ENCODE results near the gene MIGA2.

The MIGA2 gene, protein sequence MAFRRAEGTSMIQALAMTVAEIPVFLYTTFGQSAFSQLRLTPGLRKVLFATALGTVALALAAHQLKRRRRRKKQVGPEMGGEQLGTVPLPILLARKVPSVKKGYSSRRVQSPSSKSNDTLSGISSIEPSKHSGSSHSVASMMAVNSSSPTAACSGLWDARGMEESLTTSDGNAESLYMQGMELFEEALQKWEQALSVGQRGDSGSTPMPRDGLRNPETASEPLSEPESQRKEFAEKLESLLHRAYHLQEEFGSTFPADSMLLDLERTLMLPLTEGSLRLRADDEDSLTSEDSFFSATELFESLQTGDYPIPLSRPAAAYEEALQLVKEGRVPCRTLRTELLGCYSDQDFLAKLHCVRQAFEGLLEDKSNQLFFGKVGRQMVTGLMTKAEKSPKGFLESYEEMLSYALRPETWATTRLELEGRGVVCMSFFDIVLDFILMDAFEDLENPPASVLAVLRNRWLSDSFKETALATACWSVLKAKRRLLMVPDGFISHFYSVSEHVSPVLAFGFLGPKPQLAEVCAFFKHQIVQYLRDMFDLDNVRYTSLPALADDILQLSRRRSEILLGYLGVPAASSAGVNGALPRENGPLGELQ

DNA sequence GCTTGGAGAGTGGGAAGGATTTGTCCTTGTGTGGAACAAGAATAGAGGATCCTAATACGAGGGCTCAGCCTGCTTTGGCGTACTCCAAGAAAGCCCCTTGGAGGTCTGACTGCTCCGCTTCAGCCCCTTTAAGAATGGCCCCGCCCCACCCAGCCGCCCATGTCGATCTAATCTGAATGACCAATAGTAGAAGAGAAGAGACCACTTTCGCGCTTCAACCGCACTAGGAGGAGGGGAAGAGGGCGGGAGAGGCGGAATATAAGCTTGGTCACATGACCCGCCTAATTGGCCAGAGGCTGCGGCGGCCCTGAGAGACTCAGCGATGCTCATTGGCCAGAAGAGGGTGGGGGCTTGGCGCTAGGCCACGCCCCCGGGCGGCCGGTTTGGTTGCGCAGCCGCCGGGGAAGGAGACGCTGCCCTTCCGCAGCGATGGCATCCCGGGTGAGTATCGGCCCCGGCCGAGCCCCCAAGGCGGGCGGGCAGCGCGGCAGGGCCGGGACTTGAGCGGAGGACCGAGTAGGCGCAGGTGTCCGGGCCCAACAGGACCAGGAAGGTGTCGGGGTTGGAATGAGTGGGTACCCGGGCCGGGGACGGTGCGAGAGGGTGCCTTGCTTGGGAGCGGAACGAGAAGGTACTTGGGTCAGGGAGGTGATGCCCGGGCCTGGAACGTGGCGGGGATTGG, at the start of gene MIGA2:
TSS of gene MIGA2 (plus strand) at position 386 of the 682 bp plus-strand sequence. CDS start 3,969 bp downstream, outside the sequence.
- DNase-seq (ENCODE audit: low read depth, low spot score) = peak; percentile 96
- H3K4me3 ChIP-seq = peak within 1 kb of the TSS; percentile 99
- peak within 1 kb of the TSS; percentile 86; the same call in 1 of the 2 replicates for H3K27ac ChIP-seq
- peak within 1 kb of the TSS; percentile 84 for H3K9ac ChIP-seq (ENCODE audit: insufficient read length)
- H3K9me3 ChIP-seq (ENCODE audit: low read depth, low read length) = no peaks in the 10 kb centered on the region
- no peaks in the 10 kb centered on the region; the same call in 1 of the 2 replicates for H3K36me3 ChIP-seq (ENCODE audit: insufficient read depth, low read length)
- no peak for TF ChIP-seq FOXP2 (optimal IDR thresholded peaks at IDR 0.05; ENCODE audit: control extremely low read depth, extremely low read length, insufficient read depth)
- no peak for TF ChIP-seq EZH2 (IDR thresholded peaks at IDR 0.05)
- TF ChIP-seq POLR2AphosphoS5 (IDR thresholded peaks at IDR 0.05; ENCODE audit: borderline replicate concordance, low read depth, low read length) = peak; percentile 80; the same call in 1 of the 2 replicates

DNA sequence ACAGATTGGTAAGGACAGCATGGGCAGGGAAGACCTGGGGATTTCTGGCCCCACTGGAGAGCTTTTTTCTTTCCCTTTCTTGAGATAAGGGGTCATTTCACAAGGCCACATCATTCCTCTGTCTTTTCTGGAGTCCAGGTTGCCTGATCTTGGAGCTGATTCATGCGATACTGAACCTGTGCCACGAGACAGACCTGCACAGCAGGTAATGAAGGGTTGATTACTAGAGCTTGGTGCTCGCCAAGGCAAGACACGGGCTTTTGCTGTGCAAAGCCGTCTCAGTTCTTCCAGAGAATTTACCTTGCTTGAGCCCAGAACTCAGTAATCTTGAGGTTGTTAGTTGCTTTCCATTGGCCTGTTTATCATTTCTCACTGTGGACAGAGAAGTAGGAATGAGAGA, 49.8 kb upstream of the MIGA2 start:
- Histone ChIP-seq H3K4me3 (no peak overlapping the region), H3K9ac (ENCODE audit: insufficient read length) (no peak overlapping the region), H3K36me3 (ENCODE audit: insufficient read depth, low read length) (peaks cover 82% of the 10 kb centered on the region), H3K9me3 (ENCODE audit: low read depth, low read length) (no peaks in the 10 kb centered on the region), H3K27ac (no peak overlapping the region)
- TF ChIP-seq POLR2AphosphoS5 (IDR thresholded peaks at IDR 0.05; ENCODE audit: borderline replicate concordance, low read depth, low read length) = no peak
- TF ChIP-seq FOXP2 (optimal IDR thresholded peaks at IDR 0.05; ENCODE audit: control extremely low read depth, extremely low read length, insufficient read depth) = no peak
- no peak for TF ChIP-seq EZH2 (IDR thresholded peaks at IDR 0.05)
- DNase-seq (ENCODE audit: low read depth, low spot score) = no peak

DNA sequence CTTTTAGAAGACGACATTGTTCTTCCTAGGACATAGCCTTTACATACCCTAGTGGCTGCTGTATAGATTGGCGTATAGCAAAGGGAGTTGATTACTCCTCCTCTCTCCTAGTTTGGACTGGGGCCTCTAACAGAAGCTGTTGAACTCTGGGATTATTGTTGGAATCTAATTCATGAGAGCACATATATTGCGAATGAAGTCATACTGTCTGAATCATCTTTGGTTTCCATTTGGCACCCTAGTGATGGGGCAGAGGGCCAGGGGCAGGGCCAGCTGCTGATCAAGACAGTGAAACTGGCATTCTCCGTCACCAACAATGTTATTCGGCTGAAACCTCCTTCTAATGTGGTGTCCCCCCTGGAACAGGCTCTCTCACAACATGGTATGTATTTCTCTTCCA, 48.6 kb upstream of the MIGA2 start:
- Histone ChIP-seq H3K9me3 (ENCODE audit: low read depth, low read length) (no peaks in the 10 kb centered on the region), H3K36me3 (ENCODE audit: insufficient read depth, low read length) (peaks cover 79% of the 10 kb centered on the region), H3K4me3 (no peak overlapping the region), H3K9ac (ENCODE audit: insufficient read length) (no peak overlapping the region), H3K27ac (no peak overlapping the region)
- no peak for DNase-seq (ENCODE audit: low read depth, low spot score)
- TF ChIP-seq POLR2AphosphoS5 (IDR thresholded peaks at IDR 0.05; ENCODE audit: borderline replicate concordance, low read depth, low read length) (no peak), FOXP2 (optimal IDR thresholded peaks at IDR 0.05; ENCODE audit: control extremely low read depth, extremely low read length, insufficient read depth) (no peak), EZH2 (IDR thresholded peaks at IDR 0.05) (no peak)

DNA sequence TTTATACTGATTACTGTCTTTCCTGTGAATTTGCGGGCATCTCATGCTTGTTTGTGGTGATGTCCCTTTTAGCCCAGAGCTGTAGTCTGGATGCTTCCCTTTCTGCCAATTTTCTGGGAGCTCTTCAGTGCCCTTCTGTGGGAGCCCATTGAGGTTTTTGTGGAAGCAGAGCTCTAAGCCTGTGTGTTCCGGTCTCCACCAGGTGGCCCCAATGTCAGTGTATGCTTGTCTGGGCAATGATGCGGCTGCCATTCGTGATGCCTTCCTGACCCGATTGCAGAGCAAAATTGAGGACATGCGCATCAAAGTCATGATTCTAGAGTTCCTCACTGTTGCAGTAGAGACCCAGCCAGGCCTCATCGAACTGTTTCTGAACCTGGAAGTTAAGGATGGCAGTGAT, 43.4 kb upstream of the MIGA2 start:
- Histone ChIP-seq H3K9ac (ENCODE audit: insufficient read length) (no peak overlapping the region), H3K27ac (no peak overlapping the region), H3K36me3 (ENCODE audit: insufficient read depth, low read length) (peaks cover 78% of the 10 kb centered on the region), H3K4me3 (no peak overlapping the region), H3K9me3 (ENCODE audit: low read depth, low read length) (no peaks in the 10 kb centered on the region)
- no peak for DNase-seq (ENCODE audit: low read depth, low spot score)
- no peak for TF ChIP-seq FOXP2 (optimal IDR thresholded peaks at IDR 0.05; ENCODE audit: control extremely low read depth, extremely low read length, insufficient read depth)
- TF ChIP-seq EZH2 (IDR thresholded peaks at IDR 0.05) = no peak
- TF ChIP-seq POLR2AphosphoS5 (IDR thresholded peaks at IDR 0.05; ENCODE audit: borderline replicate concordance, low read depth, low read length) = no peak

DNA sequence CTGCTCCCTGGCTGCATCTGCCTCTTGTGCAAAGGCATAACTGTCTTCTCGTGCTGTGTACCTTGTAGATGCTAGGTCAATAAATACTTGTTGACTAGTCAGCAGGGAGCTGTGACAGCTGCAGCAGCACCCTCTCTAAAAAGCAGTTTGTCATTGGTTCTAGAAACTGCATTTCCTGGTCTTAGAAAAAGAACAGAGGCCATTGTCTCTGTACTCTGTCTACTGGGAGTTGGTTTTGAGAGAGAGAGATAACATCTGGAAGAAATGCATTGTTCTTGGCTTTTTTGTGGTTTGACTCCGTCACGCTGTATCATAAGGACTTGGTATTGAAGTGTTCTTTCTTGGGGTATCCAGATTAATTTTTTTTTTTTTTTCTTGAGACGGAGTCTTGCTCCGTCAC, 40.6 kb upstream of the MIGA2 start:
- peaks cover 82% of the 10 kb centered on the region for H3K36me3 ChIP-seq (ENCODE audit: insufficient read depth, low read length)
- no peaks in the 10 kb centered on the region for H3K9me3 ChIP-seq (ENCODE audit: low read depth, low read length)
- H3K27ac ChIP-seq = no peak overlapping the region
- no peak overlapping the region for H3K4me3 ChIP-seq
- no peak overlapping the region for H3K9ac ChIP-seq (ENCODE audit: insufficient read length)
- no peak for DNase-seq (ENCODE audit: low read depth, low spot score)
- TF ChIP-seq EZH2 (IDR thresholded peaks at IDR 0.05) (no peak), POLR2AphosphoS5 (IDR thresholded peaks at IDR 0.05; ENCODE audit: borderline replicate concordance, low read depth, low read length) (no peak), FOXP2 (optimal IDR thresholded peaks at IDR 0.05; ENCODE audit: control extremely low read depth, extremely low read length, insufficient read depth) (no peak)

DNA sequence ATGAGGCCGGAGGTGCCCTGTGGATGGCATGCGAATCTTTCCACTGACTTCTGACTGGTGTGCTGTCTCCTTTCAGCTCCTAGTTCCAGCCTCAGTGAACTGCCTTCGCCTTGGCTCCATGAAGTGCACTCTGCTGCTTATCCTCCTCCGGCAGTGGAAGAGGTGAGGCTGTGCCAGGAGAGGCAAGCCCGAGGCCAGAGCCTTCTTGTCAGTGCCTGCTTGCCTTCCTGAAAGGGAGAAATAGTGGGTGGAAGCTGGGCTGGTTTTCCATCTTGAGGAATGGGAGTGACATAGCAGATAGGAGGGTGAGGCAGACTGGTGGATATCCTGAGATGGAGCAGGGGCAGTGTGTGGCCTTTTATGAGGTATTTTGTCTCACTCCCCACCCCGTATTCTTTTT, 38.0 kb upstream of the MIGA2 start:
- H3K9ac ChIP-seq (ENCODE audit: insufficient read length) = no peak overlapping the region
- H3K4me3 ChIP-seq = no peak overlapping the region
- H3K36me3 ChIP-seq (ENCODE audit: insufficient read depth, low read length) = peaks cover 90% of the 10 kb centered on the region
- DNase-seq (ENCODE audit: low read depth, low spot score) = no peak
- no peak for TF ChIP-seq EZH2 (IDR thresholded peaks at IDR 0.05)
- no peaks in the 10 kb centered on the region for H3K9me3 ChIP-seq (ENCODE audit: low read depth, low read length)
- H3K27ac ChIP-seq = no peak overlapping the region

DNA sequence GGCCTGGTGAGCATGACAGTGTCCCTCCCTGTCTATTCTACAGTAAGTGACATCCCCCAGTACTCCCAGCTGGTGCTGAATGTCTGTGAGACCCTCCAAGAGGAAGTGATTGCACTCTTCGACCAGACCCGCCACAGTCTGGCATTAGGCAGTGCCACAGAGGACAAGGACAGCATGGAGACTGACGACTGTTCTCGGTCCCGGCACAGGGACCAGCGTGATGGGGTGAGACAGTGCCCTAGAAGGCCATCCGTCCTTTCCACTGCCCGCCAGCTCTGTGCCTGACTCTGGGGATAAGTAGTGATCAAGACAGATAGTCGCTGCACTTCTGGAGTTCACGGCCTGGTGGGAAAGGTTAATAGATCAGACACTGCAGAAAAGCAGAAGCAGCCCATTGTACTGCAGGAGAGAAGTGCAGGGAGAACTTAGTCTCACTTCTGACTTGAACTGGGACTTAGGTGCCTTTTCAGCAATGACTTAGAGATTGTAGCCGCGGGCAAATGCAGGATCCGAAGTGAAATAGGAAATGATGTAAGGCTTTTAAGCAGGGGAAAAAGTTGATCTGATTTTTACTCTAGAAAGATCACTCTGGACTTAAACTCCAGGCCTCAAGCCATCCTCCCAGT, 36.7 kb upstream of the MIGA2 start:
- Histone ChIP-seq H3K36me3 (ENCODE audit: insufficient read depth, low read length) (peaks cover 81% of the 10 kb centered on the region), H3K4me3 (no peak overlapping the region), H3K9me3 (ENCODE audit: low read depth, low read length) (no peaks in the 10 kb centered on the region), H3K27ac (no peak overlapping the region), H3K9ac (ENCODE audit: insufficient read length) (no peak overlapping the region)
- DNase-seq (ENCODE audit: low read depth, low spot score) = no peak
- TF ChIP-seq EZH2 (IDR thresholded peaks at IDR 0.05) = no peak
- TF ChIP-seq FOXP2 (optimal IDR thresholded peaks at IDR 0.05; ENCODE audit: control extremely low read depth, extremely low read length, insufficient read depth) = no peak
- no peak for TF ChIP-seq POLR2AphosphoS5 (IDR thresholded peaks at IDR 0.05; ENCODE audit: borderline replicate concordance, low read depth, low read length)

All from SK-N-MC (cell line).